Choroid plexus epithelial cell (primary cell): Measurements from ENCODE around the gene POU2AF3.

Source experiments
- DNase-seq: peaks from one replicate; pipeline ENCODE4 v3.0.0-alpha.2; 2010; ENCODE audit warnings: low read depth
- H3K4me3 ChIP-seq: 2 replicates; pipeline ENCODE4 v1.5.1; 2011; ENCODE audit warnings: low read depth, mild to moderate bottlenecking, control low read depth, low read length, moderate library complexity
- CTCF ChIP-seq: conservative IDR thresholded peaks from 2 replicates; pipeline ENCODE4 v1.5.1; 2011; ENCODE audit warnings: low read depth, mild to moderate bottlenecking, control low read depth, inconsistent platforms, low read length, moderate library complexity

POU2AF3 gene

GRCh38 chr11:111327908-111328624 is 29.7 kb downstream of the POU2AF3 start:
- DNase-seq = no peak
- no peak for TF ChIP-seq CTCF
- H3K4me3 ChIP-seq = no peak overlapping the region

- H3K4me3 ChIP-seq = no peak overlapping the region
- no peak for TF ChIP-seq CTCF
- no peak for DNase-seq
Measured at GRCh38 chr11:111329306-111330204, 31.2 kb downstream of the POU2AF3 start.

GRCh38 chr11:111330234-111330893 is 32.0 kb downstream of the POU2AF3 start:
- DNase-seq = no peak
- H3K4me3 ChIP-seq = no peak overlapping the region
- TF ChIP-seq CTCF = no peak

GRCh38 chr11:111331711-111332479 is 33.5 kb downstream of the POU2AF3 start:
- H3K4me3 ChIP-seq = no peak overlapping the region
- no peak for DNase-seq
- TF ChIP-seq CTCF = no peak

GRCh38 chr11:111334532-111335502 is 36.5 kb downstream of the POU2AF3 start:
- no peak for TF ChIP-seq CTCF
- DNase-seq = no peak

More at GRCh38 chr11:111334532-111335502, 36.5 kb downstream of the POU2AF3 start:
- H3K4me3 ChIP-seq = no peak overlapping the region
